IPS-11a (cell line): ENCODE results near the gene SBF2.
"Not testable (repeated sequence)": the region's sequence is repeated elsewhere in the genome, so short reads cannot be mapped to it uniquely, and the experiment has no call there.

Experiments used
- H3K4me3 ChIP-seq: one replicate; pipeline ENCODE4 v1.5.1; 2013; ENCODE audit warnings: low read depth, low read length, control low read depth

Gene SBF2

GRCh38 chr11:10122326-10123197 is 171.5 kb downstream of the SBF2 start:
- H3K4me3 ChIP-seq = no peak overlapping the region

- no peak overlapping the region for H3K4me3 ChIP-seq
These were observed 175.2 kb downstream of the SBF2 start for GRCh38 chr11:10118865-10119264.

- H3K4me3 ChIP-seq = no peak overlapping the region
These were observed 176.2 kb downstream of the SBF2 start for GRCh38 chr11:10117709-10118351.

- no peak overlapping the region for H3K4me3 ChIP-seq
These were observed 177.4 kb downstream of the SBF2 start for GRCh38 chr11:10116588-10116987.

- H3K4me3 ChIP-seq = no peak overlapping the region
These were observed 179.2 kb downstream of the SBF2 start for GRCh38 chr11:10114593-10115404.

GRCh38 chr11:10113852-10114251 is 180.2 kb downstream of the SBF2 start:
- no peak overlapping the region for H3K4me3 ChIP-seq

GRCh38 chr11:10109806-10110205 is 184.2 kb downstream of the SBF2 start:
- H3K4me3 ChIP-seq = no peak overlapping the region

- H3K4me3 ChIP-seq = no peak overlapping the region
These were observed 184.9 kb downstream of the SBF2 start for GRCh38 chr11:10108915-10109680.

- H3K4me3 ChIP-seq = no peak overlapping the region
These were observed 186.5 kb downstream of the SBF2 start for GRCh38 chr11:10107497-10107896.

GRCh38 chr11:10097615-10098014 is 196.4 kb downstream of the SBF2 start:
- no peak overlapping the region for H3K4me3 ChIP-seq

GRCh38 chr11:10096987-10097386 is 197.0 kb downstream of the SBF2 start:
- no peak overlapping the region for H3K4me3 ChIP-seq

GRCh38 chr11:10095412-10096208 is 198.4 kb downstream of the SBF2 start:
- no peak overlapping the region for H3K4me3 ChIP-seq

GRCh38 chr11:10092426-10092825 is 201.6 kb downstream of the SBF2 start:
- no peak overlapping the region for H3K4me3 ChIP-seq

- H3K4me3 ChIP-seq = no peak overlapping the region
These were observed 202.5 kb downstream of the SBF2 start for GRCh38 chr11:10091314-10092045.

GRCh38 chr11:10087923-10088225 is 206.1 kb downstream of the SBF2 start:
- H3K4me3 ChIP-seq = not testable (repeated sequence)

- H3K4me3 ChIP-seq = no peak overlapping the region
These were observed 206.7 kb downstream of the SBF2 start for GRCh38 chr11:10087186-10087922.

GRCh38 chr11:10080138-10080537 is 213.9 kb downstream of the SBF2 start:
- no peak overlapping the region for H3K4me3 ChIP-seq

- no peak overlapping the region for H3K4me3 ChIP-seq
These were observed 217.4 kb downstream of the SBF2 start for GRCh38 chr11:10076458-10077141.
